Measurements from ENCODE around the gene PIK3CD. TPM values are rescaled to one million over a fixed set of nuclear protein-coding genes. Genes with fewer than 3 reads are reported as not detected.

PIK3CD gene
- total and polyA plus RNA-seq, 2 experiments from 2014 or later, result 1.2 to 1.3 TPM

DNA sequence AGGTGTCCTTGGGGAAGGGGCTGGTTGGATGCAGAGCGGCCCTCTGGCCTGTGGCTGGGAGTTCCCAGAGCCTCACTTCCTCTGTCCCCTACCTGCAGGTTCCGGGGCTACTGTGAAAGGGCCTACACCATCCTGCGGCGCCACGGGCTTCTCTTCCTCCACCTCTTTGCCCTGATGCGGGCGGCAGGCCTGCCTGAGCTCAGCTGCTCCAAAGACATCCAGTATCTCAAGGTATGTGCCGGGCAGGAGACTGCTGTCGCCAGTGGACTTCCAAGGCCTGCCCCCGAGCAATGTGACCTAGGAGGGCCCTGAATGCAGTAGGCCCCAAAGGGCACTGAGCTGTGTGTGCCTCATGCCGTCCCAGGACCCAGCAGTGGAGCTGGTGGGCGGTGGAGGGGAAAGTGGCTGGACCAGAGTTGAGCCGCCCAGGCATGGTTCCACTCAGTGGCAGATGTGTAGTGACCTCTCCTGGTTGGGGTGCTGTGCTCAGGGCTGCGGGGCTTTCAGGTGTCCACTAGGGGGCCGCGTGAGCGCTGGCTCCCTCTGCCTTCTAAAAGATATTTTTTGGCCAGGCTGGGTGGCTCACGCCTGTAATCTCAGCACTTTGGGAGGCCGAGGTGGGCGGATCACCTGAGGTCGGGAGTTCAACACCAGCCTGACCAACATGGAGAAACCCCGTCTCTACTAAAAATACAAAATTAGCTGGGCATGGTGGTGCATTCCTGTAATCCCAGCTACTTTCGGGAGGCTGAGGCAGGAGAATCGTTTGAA is 73.4 kb downstream of the PIK3CD start:
- Histone ChIP-seq H2AFZ (no peak overlapping the region), H4K20me1 (ENCODE audit: insufficient read depth, poor library complexity, severe bottlenecking) (no peaks in the 10 kb centered on the region), H3K79me2 (no peaks in the 10 kb centered on the region), H3K9me3 (ENCODE audit: low read depth) (no peaks in the 10 kb centered on the region), H3K27me3 (no peaks in the 10 kb centered on the region), H3K36me3 (replicated peaks; ENCODE audit: insufficient read depth, low read depth) (no peaks in the 10 kb centered on the region), H3K4me3 (no peak overlapping the region), H3K27ac (no peak overlapping the region), H3K9me2 (replicated peaks; ENCODE audit: insufficient read depth) (no peaks in the 10 kb centered on the region), H3K4me2 (no peak overlapping the region), H3K4me1 (ENCODE audit: insufficient read depth) (no peaks in the 10 kb centered on the region)
- 78% methylated on average over 24 of the region's 24 CpGs for WGBS (ENCODE audit: low lambda C conversion rate, missing lambda C conversion rate)
- peak; percentile 71 for DNase-seq (ENCODE audit: low spot score)
- no peak for TF ChIP-seq EZH2phosphoT487 (IDR thresholded peaks at IDR 0.05; ENCODE audit: low read depth, severe bottlenecking, unreplicated experiment)
- TF ChIP-seq EZH2 (IDR thresholded peaks at IDR 0.05; ENCODE audit: borderline replicate concordance), result no peak
- TF ChIP-seq, protein P1, sequence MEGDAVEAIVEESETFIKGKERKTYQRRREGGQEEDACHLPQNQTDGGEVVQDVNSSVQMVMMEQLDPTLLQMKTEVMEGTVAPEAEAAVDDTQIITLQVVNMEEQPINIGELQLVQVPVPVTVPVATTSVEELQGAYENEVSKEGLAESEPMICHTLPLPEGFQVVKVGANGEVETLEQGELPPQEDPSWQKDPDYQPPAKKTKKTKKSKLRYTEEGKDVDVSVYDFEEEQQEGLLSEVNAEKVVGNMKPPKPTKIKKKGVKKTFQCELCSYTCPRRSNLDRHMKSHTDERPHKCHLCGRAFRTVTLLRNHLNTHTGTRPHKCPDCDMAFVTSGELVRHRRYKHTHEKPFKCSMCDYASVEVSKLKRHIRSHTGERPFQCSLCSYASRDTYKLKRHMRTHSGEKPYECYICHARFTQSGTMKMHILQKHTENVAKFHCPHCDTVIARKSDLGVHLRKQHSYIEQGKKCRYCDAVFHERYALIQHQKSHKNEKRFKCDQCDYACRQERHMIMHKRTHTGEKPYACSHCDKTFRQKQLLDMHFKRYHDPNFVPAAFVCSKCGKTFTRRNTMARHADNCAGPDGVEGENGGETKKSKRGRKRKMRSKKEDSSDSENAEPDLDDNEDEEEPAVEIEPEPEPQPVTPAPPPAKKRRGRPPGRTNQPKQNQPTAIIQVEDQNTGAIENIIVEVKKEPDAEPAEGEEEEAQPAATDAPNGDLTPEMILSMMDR (IDR thresholded peaks at IDR 0.05; ENCODE audit: poor library complexity), result peak; percentile 59

DNA sequence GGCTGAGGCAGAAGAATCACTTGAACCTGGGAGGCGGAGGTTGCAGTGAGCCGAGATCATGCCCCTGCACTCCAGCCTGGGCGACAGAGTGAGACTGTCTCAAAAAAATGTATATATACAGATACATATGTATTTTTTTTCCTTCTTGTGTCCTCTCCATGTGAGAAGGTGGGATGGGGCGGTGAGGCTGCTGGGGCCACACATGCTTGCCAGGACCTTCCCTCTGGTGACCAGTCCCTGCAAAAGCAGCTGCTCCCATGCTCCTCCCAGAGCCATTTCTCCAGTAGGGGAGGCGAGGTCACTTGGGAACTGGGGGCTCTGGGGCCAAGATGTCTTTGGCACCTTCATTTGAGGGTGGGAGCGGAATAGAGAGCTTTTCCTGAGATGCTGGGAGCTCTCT is 74.9 kb downstream of the PIK3CD start:
- Histone ChIP-seq H3K27me3 (no peaks in the 10 kb centered on the region), H3K9me2 (replicated peaks; ENCODE audit: insufficient read depth) (no peaks in the 10 kb centered on the region), H3K79me2 (no peaks in the 10 kb centered on the region), H3K4me3 (no peak overlapping the region), H3K36me3 (replicated peaks; ENCODE audit: insufficient read depth, low read depth) (no peaks in the 10 kb centered on the region), H3K4me1 (ENCODE audit: insufficient read depth) (no peaks in the 10 kb centered on the region), H3K4me2 (no peak overlapping the region), H4K20me1 (ENCODE audit: insufficient read depth, poor library complexity, severe bottlenecking) (no peaks in the 10 kb centered on the region), H2AFZ (no peak overlapping the region), H3K9me3 (ENCODE audit: low read depth) (no peaks in the 10 kb centered on the region), H3K27ac (no peak overlapping the region)
- WGBS (ENCODE audit: low lambda C conversion rate, missing lambda C conversion rate), result 98% methylated on average over 6 of the region's 6 CpGs
- TF ChIP-seq, protein P1 (IDR thresholded peaks at IDR 0.05; ENCODE audit: poor library complexity), result no peak
- TF ChIP-seq EZH2 (IDR thresholded peaks at IDR 0.05; ENCODE audit: borderline replicate concordance) (no peak), EZH2phosphoT487 (IDR thresholded peaks at IDR 0.05; ENCODE audit: low read depth, severe bottlenecking, unreplicated experiment) (no peak)
- no peak for DNase-seq (ENCODE audit: low spot score)

DNA sequence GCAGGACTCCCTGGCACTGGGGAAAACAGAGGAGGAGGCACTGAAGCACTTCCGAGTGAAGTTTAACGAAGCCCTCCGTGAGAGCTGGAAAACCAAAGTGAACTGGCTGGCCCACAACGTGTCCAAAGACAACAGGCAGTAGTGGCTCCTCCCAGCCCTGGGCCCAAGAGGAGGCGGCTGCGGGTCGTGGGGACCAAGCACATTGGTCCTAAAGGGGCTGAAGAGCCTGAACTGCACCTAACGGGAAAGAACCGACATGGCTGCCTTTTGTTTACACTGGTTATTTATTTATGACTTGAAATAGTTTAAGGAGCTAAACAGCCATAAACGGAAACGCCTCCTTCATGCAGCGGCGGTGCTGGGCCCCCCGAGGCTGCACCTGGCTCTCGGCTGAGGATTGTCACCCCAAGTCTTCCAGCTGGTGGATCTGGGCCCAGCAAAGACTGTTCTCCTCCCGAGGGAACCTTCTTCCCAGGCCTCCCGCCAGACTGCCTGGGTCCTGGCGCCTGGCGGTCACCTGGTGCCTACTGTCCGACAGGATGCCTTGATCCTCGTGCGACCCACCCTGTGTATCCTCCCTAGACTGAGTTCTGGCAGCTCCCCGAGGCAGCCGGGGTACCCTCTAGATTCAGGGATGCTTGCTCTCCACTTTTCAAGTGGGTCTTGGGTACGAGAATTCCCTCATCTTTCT is 75.5 kb downstream of the PIK3CD start:
- H3K27me3 ChIP-seq, result no peaks in the 10 kb centered on the region
- no peak for TF ChIP-seq EZH2phosphoT487 (IDR thresholded peaks at IDR 0.05; ENCODE audit: low read depth, severe bottlenecking, unreplicated experiment)
- no peak for TF ChIP-seq EZH2 (IDR thresholded peaks at IDR 0.05; ENCODE audit: borderline replicate concordance)
- TF ChIP-seq, protein P1 (IDR thresholded peaks at IDR 0.05; ENCODE audit: poor library complexity), result no peak
- no peaks in the 10 kb centered on the region for H3K36me3 ChIP-seq (replicated peaks; ENCODE audit: insufficient read depth, low read depth)
- no peak overlapping the region for H3K27ac ChIP-seq
- no peaks in the 10 kb centered on the region for H3K9me3 ChIP-seq (ENCODE audit: low read depth)
- no peak for DNase-seq (ENCODE audit: low spot score)
- H3K79me2 ChIP-seq, result no peaks in the 10 kb centered on the region
- H3K4me1 ChIP-seq (ENCODE audit: insufficient read depth), result no peaks in the 10 kb centered on the region
- WGBS (ENCODE audit: low lambda C conversion rate, missing lambda C conversion rate), result 84% methylated on average over 25 of the region's 25 CpGs
- H3K9me2 ChIP-seq (replicated peaks; ENCODE audit: insufficient read depth), result no peaks in the 10 kb centered on the region
- no peak overlapping the region for H3K4me3 ChIP-seq
- no peak overlapping the region for H3K4me2 ChIP-seq
- H2AFZ ChIP-seq, result no peak overlapping the region
- H4K20me1 ChIP-seq (ENCODE audit: insufficient read depth, poor library complexity, severe bottlenecking), result no peaks in the 10 kb centered on the region
